ENCODE data around the gene CDK5R1.

CDK5R1 gene

DNA sequence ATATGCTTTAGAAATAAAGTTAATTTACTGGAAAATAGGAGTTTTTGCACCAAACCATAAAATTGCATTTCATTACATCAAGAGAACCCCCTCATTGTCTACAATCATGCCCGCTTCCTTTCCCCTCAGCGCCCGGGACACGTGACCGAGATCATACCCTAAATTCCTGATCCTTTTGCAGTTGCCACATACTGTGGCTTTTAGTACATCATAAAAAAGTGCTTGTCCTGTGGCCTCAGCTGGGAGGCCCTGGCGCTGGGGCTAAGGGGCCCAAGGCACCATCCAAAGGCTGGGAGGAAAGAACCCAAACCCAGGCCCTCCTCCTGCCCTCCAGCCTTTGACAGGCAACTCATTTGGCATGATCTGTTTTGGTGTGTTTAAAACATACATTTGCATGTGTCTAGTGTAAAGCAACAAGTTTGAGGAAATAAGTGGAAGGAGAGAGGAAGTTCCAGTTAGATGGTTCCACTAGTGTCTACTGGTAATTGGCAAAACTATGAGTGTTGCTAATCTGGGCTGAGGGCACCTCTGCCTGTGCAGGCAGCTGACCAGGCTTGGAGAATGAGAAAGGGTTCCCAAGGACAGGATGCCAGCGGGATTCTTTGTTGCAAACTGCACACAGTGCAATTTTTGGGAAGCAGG, 6.0 kb downstream of the CDK5R1 start:
- no peak for DNase-seq (ENCODE audit: low read depth in 2 of 2)

DNA sequence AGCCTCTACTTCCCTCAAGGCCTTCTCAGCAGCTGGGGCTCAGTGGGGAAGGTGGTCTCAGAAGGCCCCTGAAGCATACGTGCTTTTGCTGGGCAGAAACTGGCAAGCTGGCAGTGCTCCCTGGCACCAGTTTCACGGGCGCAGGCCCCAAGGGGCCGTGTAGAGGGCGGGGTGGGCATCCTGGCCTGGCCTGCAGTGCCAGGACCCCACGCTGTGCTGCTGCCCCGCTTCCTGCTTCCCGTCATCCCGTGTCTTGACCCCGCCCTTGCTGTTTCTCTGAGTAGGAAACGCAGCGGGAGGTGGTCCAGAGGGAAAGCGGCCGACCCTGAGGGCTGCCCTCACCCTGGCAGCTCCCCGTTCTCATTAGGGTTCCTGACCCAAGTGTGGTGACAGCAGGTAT, 6.8 kb downstream of the CDK5R1 start:
- DNase-seq (ENCODE audit: low read depth in 2 of 2): no peak

DNA sequence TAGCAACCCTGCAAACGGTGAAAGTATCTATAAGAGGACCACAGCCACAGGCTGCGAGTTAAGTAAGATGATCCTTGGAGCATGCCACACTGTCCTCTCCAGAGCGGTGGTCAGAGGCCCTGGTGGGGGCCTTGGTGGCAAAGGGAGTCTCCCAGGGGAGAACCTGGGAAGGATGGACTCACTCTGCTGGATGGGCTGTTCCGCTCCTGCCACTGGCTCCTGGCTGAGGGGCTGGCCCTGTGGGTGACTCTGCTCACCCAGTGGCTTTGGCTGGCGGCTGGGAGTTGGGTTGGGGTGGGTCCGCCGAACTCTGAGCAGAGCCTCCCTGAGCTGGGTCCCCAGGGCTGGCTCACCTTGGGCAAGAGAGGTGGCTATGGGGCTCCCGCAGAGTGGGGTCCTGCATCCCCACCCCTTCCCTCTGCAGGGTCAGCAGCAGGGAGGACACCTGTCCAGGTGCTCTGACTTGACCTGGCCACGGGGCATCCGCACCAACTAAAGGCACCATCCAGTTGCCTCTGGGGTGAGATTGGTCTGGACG, 7.3 kb downstream of the CDK5R1 start:
- no peak for DNase-seq (ENCODE audit: low read depth in 2 of 2)

DNA sequence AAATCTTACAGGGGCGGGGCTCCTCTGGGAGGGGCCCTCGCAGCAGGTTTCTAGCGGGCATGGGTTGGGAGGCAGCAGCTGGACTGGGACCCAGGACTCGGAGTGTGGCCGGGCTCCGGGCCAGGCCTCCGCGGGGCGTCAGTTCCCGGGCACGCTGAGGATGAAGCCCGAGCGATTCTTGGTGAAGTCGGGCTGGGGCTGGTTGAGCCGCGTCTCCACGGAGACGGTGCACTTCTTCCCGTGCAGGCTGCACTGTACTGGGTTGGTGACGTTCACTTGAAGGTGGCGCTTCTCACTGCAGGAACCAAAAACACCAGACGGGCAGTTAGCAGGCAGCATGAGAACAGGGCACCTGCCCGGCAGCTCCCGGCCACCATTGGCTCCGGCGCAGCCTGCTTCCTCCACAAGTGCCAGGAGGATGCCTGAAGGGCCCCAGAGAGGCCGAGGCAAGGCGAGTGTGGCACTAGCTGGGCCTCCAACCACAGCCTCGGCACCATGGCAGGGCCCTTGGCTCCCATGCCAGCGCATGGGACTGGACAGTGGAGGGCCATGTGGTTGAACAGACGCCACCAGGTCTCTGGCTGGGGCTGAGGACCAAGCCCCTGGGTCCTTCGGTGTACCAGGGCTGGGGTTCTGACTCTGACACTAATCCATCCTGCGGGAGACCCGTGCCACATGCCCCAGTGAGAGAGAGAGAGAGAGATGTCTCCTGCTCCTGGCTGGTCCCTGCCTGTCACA, 8.0 kb downstream of the CDK5R1 start:
- DNase-seq (ENCODE audit: low read depth in 2 of 2): no peak

DNA sequence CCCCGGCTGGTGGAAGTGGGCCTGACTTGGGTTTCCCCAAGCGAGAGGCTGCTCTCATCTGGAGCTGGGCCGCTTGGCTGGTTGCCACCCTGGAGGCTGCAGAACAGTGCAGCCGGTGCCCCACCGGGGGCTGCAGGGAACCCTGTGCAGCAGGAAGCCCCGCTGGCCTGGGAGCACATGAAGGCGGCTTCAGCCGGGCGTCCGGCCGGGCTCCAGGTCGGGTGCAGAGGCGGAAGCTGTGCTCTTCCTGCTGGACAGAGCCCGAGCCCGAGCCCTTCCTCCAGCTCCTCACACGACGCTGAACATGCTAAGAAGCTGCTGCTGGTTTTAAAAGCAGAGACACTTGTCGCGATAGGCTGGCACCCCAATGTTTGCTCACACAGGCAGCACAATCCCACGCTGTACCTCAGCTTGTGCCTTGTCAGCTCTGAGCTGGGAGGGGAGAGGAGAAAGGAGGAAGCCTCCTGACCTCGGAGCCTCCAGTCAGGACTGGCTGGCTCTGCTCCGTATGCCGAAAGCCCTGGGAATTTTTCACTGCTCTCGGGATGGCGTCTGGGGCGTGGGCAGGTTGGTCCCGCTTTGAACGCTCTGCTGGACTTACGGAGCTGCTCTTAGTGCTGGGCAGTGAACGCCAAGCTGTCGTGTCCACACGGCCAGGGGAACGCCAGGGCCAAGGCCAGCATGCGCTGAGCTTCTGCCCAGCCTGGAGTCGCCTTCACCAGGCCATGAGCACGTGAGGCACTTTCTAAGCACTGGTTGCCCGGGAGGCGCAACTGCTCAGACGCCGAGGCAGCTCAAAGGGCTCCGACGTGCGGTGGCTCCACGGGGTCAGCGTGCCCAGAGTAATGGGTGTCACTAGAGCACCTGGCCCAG, 8.8 kb downstream of the CDK5R1 start:
- DNase-seq (ENCODE audit: low read depth in 2 of 2): no peak

DNA sequence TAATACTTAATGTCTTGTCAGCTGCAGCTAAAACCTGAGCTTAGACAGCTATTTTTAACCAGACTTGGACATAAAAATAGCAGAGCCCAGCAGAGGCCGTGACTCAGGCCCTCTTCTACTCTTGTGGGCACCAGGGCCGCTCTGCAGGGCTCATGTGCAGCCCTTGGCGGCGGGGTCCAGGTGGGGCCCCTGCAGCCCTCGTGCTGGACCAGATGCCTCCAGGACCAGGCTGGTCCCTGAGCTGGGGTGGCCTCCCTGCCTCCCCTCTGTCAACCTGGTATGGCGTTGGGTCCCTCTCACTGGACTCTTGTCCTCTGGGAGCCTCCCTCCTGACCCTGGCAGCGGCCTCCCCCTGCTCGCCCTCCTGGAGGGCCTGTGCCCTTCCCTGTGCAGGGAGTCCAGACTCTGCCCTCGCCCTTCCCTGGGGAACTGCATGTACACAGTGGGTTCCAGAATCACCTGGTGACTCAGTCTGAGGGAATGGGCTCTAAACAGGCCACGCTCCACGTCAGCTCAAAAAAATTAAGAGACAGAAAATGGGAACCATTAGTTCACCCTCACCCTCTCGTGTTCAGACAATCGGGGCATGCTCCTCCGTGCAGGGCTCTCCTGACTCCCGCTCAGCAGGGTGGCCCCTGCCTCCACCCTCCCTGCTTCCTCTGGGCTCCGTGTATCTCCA, 9.7 kb downstream of the CDK5R1 start:
- peak; percentile 48 to 53 for DNase-seq (ENCODE audit: low read depth in 2 of 2)

DNA sequence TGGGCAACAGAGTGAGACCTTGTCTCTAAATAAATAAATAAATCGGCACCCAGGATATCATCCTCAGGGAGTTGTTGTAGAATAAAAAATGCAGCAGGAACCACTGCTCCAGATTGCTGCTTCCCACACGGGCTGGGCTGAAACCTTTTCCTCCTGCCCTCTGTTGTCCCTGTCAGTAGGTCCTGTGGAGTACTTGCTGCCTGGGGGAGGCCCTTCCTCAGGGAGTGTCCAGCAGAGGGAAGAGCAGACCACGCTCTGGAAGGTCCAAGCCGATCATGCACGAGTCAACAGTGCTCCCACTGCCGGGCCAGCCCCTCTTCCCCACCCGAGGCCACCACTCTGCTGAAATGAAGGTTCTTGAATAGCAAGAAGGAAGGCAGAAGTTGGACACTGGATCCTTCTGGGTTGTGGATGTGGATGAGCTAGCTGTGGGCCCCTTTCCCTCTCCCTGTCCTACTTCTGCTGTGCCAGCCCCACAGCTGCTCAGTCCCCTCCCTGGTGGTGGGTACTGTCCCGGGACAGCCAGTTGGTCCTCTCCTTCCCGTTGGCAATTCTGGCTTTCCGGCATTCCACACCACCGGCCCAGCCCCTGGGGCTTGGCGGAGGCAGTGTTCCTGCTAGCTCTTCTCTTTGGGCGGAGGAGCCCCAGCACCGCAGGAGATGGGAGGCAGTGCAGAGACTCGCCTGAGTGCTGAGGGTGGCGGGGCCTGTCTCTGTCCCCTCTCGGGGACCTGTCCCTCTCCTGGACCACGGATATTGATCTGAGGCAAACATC, 10.8 kb downstream of the CDK5R1 start:
- DNase-seq (ENCODE audit: low read depth in 2 of 2): no peak

DNA sequence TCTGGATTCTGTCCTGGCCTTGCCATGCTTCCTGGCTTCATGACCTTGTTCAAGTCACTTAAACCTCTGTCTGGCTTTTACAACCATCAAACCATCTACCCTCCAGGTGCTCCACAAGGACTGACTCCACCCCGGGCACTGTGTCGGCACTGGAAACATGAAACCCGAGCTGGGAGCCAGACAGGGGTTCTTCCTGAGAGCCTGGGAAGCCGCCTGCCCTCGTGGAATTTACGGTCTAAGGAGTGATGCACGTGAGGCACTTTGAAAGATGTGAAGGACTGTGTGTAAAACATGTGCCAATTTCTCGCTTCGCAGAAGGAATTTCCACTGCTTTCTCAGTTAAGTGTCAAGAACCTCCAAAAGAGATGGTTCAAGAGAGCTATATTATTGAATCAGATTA, 11.6 kb downstream of the CDK5R1 start:
- DNase-seq (ENCODE audit: low read depth in 2 of 2): no peak

DNA sequence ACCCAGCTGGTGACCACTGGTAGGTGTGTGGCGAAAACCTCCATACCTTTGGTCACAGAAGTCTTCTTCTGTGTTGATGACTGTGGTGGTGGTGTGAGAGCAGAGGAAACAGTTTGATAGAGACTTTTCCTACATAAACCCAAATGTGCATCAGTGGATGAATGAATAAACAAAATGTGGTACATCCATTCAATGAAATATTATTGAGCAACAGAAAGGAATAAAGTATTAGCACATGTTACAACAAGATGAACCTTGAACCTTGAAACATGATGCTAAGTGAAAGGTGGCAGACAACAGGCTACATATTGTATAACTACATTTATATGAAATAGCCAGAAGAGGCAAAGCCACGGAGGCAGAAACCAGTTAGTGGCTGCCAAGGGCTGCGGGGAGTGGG, 15.2 kb downstream of the CDK5R1 start:
- DNase-seq (ENCODE audit: low read depth in 2 of 2): no peak

DNA sequence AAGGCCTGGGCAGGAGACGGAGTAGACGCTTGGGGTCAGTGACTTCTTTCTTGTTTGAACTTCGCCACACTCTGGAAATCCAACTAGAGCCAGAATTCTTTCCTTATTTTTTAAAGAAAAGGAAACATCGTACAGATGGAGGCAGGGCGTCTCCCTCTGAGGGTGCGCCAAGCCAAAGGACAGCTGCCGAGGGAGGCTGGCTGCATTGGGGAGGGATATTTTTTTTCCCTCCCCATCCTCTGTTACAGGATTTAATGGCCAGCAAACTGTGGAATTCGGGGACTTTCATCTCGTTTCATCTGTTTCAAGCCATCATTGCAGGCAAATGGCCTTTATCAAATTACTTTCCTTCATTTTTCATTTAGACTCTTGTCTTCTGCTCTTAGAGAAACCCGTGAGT, 15.9 kb downstream of the CDK5R1 start:
- DNase-seq (ENCODE audit: low read depth in 2 of 2): no peak

DNA sequence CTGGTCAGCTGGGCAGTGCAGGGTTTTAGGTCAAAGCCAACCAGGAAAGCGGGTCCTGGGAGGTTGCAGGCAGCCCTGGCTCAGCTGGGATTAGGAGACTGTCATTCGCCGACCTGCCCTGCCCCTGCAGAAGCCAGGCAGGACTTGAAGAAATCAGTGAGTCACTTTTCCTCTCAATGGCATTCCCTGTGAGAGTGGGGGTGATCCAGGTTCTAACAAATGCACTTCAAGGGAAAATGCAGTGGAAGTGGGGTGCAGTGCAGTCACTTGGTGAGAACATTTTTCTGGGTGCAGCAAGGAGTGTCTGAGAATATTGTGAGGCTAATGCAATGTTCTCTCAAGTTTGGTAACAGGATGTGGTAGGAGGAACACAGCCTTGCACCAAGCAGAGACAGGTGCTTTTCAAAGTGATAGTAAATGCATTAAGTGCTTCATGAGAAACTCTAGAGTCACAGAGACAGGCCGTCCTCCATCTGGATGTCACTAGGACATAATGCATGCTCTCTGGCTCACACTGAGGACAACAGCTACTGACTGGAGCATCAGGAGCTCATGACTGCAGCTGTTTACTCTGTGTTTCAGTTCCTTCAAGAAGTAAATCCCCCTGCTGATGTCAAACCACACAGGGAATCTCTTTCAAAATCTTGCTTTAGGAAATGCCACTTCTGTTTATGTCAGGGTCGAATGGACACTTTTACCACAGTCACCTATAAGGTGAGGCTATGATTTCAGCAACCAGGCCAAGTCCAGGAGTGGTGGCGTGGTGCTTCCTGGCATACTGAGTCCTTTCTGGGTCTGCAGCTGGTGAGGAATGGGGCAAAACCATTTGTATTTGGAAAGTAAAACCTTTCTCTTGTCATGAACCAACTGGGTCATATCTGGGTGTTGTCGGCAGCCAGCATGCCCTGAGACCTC, 16.7 kb downstream of the CDK5R1 start:
- no peak for DNase-seq (ENCODE audit: low read depth in 2 of 2)

DNA sequence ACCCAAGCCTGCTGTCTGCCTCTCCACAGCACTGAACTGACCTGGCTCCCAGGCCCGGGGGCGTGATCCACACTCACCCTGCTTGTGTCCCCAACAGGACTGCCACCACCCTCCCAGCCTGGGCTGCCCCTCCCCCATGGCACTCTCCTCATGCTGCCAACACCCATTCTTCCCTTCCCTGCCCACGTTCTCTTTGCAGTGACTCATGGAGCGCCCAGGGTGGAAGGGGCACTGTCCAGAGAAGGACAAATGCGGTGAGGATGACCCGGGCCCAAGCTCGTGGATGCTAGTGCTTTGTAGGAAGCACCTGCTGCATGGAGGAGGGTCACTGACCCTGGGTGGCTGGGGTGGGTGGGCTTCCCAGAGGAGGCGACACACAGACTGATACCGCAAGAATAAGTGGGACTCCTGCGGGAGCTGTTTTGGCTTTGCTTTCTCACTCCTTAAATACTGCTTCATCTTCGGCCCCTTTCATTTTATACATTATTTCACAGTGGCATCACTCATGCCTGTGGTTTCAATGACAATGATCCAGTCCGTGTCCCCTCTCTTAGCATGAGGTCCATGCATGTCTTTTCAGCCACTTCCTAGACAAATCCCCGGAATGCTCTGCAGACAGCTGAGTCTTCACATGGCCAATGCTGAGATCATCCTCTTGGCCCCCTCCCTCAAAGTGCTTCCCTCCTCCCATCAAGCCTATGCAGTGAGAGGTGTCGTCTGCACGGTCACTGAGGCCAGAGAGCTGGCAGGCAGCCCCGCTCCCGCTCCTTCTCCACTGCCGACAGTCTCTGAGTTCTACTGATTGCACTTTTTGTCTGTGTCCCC, 17.6 kb downstream of the CDK5R1 start:
- DNase-seq (ENCODE audit: low read depth in 2 of 2): no peak

DNA sequence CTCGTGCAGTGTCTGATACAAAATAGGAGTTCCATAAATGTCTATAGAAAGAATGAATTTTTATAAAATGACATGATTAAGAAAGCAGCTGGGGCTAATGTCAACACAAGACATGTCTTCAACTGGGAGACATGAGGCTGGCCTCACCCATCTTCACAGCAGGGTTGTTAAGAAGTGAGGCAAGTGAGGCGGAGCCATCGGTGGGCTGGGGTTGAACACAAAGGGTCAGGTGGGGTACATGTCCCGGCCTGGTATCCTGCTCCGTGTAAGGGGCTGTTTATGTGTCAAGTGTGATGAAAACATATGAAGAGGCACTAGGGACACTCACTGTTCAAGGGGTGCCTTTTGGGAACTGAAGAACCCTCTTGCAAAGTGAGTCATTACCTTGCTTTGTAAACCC, 22.1 kb downstream of the CDK5R1 start:
- DNase-seq (ENCODE audit: low read depth in 2 of 2): no peak

DNA sequence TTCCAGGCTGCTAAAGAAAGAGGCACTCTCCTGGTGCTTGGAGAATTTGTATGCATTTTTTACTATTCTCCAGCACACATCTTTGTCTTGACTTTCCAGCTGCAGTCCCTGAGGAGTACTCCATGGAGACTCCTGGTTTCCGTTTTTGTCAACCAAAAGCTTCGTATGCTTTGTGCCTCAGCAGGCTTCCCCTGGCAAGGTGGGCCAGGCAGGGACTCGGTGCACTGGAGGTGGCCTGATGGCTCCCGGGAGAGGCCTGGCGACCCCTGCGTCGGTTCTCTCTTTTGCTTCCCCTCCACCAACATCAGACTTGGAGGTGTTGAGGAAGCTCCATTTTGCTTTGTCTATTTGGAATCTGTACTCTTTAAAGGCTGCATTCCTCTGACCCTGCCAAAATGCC, 23.7 kb downstream of the CDK5R1 start:
- no peak for DNase-seq (ENCODE audit: low read depth in 2 of 2)

DNA sequence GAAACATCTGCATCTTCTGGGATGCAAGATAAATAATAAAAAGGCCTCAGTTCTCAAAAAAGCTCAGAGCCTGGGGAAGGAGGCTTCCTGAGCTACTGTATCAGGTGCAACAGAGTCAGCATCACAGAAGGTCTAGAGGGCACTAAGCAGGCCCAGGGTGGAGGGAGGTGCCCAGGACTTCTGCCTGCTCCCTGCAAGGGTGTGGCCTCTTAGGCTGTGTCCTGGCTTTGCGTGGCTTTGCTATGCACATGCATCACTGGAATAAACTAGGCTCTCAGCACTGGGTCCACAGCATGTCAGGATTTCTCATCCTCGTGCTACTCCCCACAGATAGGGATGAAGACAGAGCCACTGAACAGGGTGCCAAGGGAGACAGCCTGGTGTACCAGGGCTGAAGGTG, 25.5 kb downstream of the CDK5R1 start:
- no peak for DNase-seq (ENCODE audit: low read depth in 2 of 2)

DNA sequence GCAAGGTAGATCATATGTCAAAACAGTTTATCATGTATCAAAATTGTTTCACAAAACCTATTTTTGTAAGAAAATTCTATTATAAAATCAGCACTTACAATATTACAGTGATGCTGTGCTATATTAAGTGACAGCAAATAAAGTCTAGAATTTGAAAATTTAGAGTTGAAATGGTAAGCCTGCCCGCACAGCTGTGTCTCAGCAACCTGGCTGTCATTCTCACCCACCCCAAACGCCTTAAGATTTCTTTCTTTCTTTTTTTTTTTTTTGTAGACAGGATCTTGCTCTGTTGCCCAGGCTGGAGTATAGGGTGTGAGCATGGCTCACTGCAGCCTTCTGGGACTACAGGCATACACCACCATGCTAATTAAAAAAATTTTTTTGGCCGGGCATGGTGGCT, 26.8 kb downstream of the CDK5R1 start:
- DNase-seq (ENCODE audit: low read depth in 2 of 2): no peak

DNA sequence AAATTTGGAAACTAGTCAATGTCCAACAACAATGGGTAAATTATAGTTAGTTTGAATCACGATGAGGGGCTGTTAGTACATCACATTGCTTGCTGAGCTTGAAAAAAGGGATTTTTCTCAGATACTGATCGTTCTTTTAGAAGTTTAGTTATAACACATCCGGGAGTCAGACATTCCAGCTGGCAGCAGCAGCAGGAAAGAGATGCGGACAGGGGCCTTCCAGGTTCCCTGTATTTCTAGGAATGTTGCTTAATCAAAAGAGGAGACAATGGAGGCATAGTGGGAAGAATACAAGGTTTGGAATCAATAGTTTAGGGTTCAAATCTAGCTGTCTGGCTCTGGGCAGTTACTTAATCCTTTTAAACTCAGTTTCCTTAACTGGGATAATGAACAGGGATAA, 27.8 kb downstream of the CDK5R1 start:
- DNase-seq (ENCODE audit: low read depth in 2 of 2): no peak

DNA sequence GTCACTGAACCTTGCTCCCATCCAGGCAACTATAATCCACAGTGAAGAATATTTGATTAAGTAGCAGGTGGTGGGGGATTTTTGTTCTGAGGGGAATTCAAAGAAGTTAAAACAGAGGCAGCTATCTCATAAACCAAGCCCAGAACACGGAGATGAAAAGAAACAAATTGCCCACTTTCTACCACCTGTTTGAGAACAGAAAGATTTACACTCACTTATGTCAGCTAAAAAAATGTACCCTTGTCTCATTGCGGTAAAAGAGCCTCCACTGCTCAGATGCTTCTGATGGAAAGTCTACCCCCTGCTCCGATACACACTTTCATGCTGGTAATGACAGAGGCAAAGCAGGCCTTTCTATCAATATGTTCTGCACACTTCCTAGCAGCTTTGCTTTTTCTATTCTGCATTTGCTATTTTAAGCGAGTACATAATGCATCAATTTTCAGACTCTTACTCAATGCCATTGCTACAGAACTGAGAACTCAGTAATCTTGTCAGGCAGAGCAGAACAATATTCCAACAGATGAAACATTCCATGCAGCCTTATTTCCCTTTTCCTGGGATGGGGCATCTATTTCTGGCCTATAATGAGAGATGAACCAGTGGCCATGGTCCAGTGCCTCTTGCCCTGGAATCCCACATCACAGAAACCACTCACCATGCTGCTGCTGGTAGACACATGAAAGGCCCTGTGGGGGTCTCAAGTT, 29.0 kb downstream of the CDK5R1 start:
- DNase-seq (ENCODE audit: low read depth in 2 of 2): no peak

DNA sequence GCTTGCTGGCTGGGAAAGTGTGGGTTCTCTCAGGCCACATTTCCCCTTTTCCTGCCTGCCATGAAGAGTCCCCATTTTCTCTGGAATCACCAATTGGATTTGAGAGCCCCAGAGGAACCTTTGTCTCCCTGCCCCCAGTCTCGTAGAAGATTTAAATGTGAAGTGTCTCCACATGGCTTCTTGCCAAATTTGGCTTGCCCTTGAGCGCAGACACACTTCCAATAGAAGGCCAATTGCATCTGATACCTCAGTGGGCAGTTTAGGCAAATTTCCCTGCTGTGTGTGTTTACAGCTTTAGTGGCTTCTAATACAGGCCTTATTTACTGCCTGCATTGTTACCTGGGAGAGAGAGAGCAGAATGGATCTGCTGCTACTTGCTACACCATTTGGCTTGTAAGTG, 29.7 kb downstream of the CDK5R1 start:
- DNase-seq (ENCODE audit: low read depth in 2 of 2): no peak
